WTC11 (cell line): ENCODE results near the gene ODAD4.

Experiments used
- AFF4 ChIP-seq: sonication (generic); formaldehyde crosslinking; IDR thresholded peaks from 2 replicates; pipeline ENCODE4 v1.8.1; 2023; ENCODE audit warnings: mild to moderate bottlenecking, missing genetic modification reagents, borderline replicate concordance
- ATF3 ChIP-seq: sonication (generic); formaldehyde crosslinking; conservative IDR thresholded peaks from 2 replicates; pipeline ENCODE4 v1.8.1; 2022; ENCODE audit warnings: mild to moderate bottlenecking, missing genetic modification reagents
- CREB1 ChIP-seq: sonication (generic); formaldehyde crosslinking; IDR thresholded peaks from 2 replicates; pipeline ENCODE4 v1.8.0; 2023; ENCODE audit warnings: mild to moderate bottlenecking, missing genetic modification reagents
- CTCF ChIP-seq: fragments of 200-600 bp; IDR thresholded peaks from 2 replicates; pipeline ENCODE4 v1.8.0; 2022; ENCODE audit warnings: antibody characterized with exemption
- JUN ChIP-seq: sonication (generic); formaldehyde crosslinking; IDR thresholded peaks from 2 replicates; pipeline ENCODE4 v1.8.0; 2023; ENCODE audit warnings: mild to moderate bottlenecking, missing genetic modification reagents
- MLX ChIP-seq: sonication (generic); formaldehyde crosslinking; IDR thresholded peaks from 2 replicates; pipeline ENCODE4 v1.8.1; 2023; ENCODE audit warnings: mild to moderate bottlenecking, missing genetic modification reagents, moderate library complexity
- NFE2L1 ChIP-seq: sonication (generic); formaldehyde crosslinking; IDR thresholded peaks from 2 replicates; pipeline ENCODE4 v1.8.1; 2023; ENCODE audit warnings: missing genetic modification reagents
- SMAD4 ChIP-seq: sonication (generic); formaldehyde crosslinking; IDR thresholded peaks from 2 replicates; pipeline ENCODE4 v1.8.0; 2022; ENCODE audit warnings: mild to moderate bottlenecking, missing genetic modification reagents
- SP1 ChIP-seq: sonication (generic); formaldehyde crosslinking; conservative IDR thresholded peaks from 2 replicates; pipeline ENCODE4 v1.8.1; 2022; ENCODE audit warnings: missing genetic modification reagents
- TCF7 ChIP-seq: sonication (generic); formaldehyde crosslinking; IDR thresholded peaks from 2 replicates; pipeline ENCODE4 v1.8.0; 2022; ENCODE audit warnings: mild to moderate bottlenecking, low read depth, missing genetic modification reagents, moderate library complexity
- TEAD4 ChIP-seq: sonication (generic); formaldehyde crosslinking; IDR thresholded peaks from 2 replicates; pipeline ENCODE4 v1.8.0; 2022; ENCODE audit warnings: mild to moderate bottlenecking, missing genetic modification reagents
- USF2 ChIP-seq: sonication (generic); formaldehyde crosslinking; IDR thresholded peaks from 2 replicates; pipeline ENCODE4 v1.8.1; 2023; ENCODE audit warnings: mild to moderate bottlenecking, missing genetic modification reagents, moderate library complexity
- ZNF317 ChIP-seq: sonication (generic); formaldehyde crosslinking; IDR thresholded peaks from 2 replicates; pipeline ENCODE4 v1.8.1; 2023; ENCODE audit warnings: low read depth, mild to moderate bottlenecking, moderate library complexity, missing genetic modification reagents, borderline replicate concordance
- ZNF396 ChIP-seq: fragments of 250-450 bp; sonication (Bioruptor Pico); IDR thresholded peaks from 2 replicates; pipeline ENCODE4 v1.8.0; 2021; ENCODE audit warnings: mild to moderate bottlenecking, moderate library complexity, borderline replicate concordance

GRCh38 chr17:41956522-41956921 lies 26.1 kb downstream of the ODAD4 start:
- TF ChIP-seq CREB1 (CRISPR knock-in tag) (no peak), CTCF (no peak), SMAD4 (CRISPR knock-in tag) (no peak), JUN (CRISPR knock-in tag) (no peak), TCF7 (CRISPR knock-in tag) (no peak), NFE2L1 (CRISPR knock-in tag) (no peak), MLX (CRISPR knock-in tag) (no peak), USF2 (CRISPR knock-in tag) (no peak), AFF4 (CRISPR knock-in tag) (no peak), TEAD4 (no peak), ZNF317 (CRISPR knock-in tag) (no peak), ZNF396 (CRISPR knock-in tag) (no peak), ATF3 (no peak), SP1 (CRISPR knock-in tag) (no peak)
